HepG2 (cell line): ENCODE results near the gene BANP. TPM values are rescaled to one million over a fixed set of nuclear protein-coding genes. Genes with fewer than 3 reads are reported as not detected.

ENCODE experiments used
- ATF6 ChIP-seq: sonication (generic); formaldehyde crosslinking; conservative IDR thresholded peaks from 2 replicates; pipeline ENCODE4 v1.4.0; 2020; ENCODE audit warnings: missing genetic modification reagents
- ATRX ChIP-seq: sonication (generic); formaldehyde crosslinking; IDR thresholded peaks from 2 replicates; pipeline ENCODE4 v1.4.0; 2020; ENCODE audit warnings: missing genetic modification reagents, borderline replicate concordance
- HOXA7 ChIP-seq: sonication (generic); formaldehyde crosslinking; IDR thresholded peaks from 2 replicates; pipeline ENCODE4 v1.8.1; 2022; ENCODE audit warnings: mild to moderate bottlenecking, missing genetic modification reagents, moderate library complexity
- IRF2 ChIP-seq: IDR thresholded peaks from 2 replicates; pipeline ENCODE4 v1.6.1; 2018; ENCODE audit warnings: missing genetic modification reagents, missing compliant biosample characterization
- MEF2D ChIP-seq: sonication (generic); formaldehyde crosslinking; IDR thresholded peaks from 2 replicates; pipeline ENCODE4 v1.5.1; 2020; ENCODE audit warnings: mild to moderate bottlenecking, missing genetic modification reagents
- MEIS2 ChIP-seq: sonication (generic); formaldehyde crosslinking; IDR thresholded peaks from 2 replicates; pipeline ENCODE4 v1.9.0; 2021; ENCODE audit warnings: mild to moderate bottlenecking, missing genetic modification reagents
- MTA1 ChIP-seq: sonication (generic); formaldehyde crosslinking; IDR thresholded peaks from 2 replicates; pipeline ENCODE4 v1.4.0; 2020; ENCODE audit warnings: missing genetic modification reagents, mild to moderate bottlenecking, borderline replicate concordance
- NFE2L2 ChIP-seq: fragments of 150-350 bp; IDR thresholded peaks from 2 replicates; pipeline ENCODE4 v1.6.1; 2014; ENCODE audit warnings: low read length
- NFKB2 ChIP-seq: sonication (generic); formaldehyde crosslinking; IDR thresholded peaks from 2 replicates; pipeline ENCODE4 v1.4.0; 2020; ENCODE audit warnings: missing genetic modification reagents, borderline replicate concordance
- PLSCR1 ChIP-seq: sonication (generic); formaldehyde crosslinking; IDR thresholded peaks from 2 replicates; pipeline ENCODE4 v1.5.0; 2020; ENCODE audit warnings: missing genetic modification reagents, mild to moderate bottlenecking, borderline replicate concordance
- PRPF4 ChIP-seq: fragments of 200-400 bp; formaldehyde crosslinking; IDR thresholded peaks from 2 replicates; pipeline ENCODE4 v1.6.1; 2016; ENCODE audit warnings: low read length, low read depth; ENCODE audit not compliant: poor library complexity, severe bottlenecking
- RAD21 ChIP-seq: fragments of 450-650 bp; formaldehyde crosslinking; IDR thresholded peaks from 2 replicates; pipeline ENCODE4 v1.5.0; 2020; ENCODE audit warnings: mild to moderate bottlenecking
- SMARCC2 ChIP-seq: fragments of 450-650 bp; IDR thresholded peaks from 2 replicates; pipeline ENCODE4 v1.6.1; 2017; ENCODE audit warnings: antibody characterized with exemption, mild to moderate bottlenecking
- TAF1 ChIP-seq: sonication (generic); formaldehyde crosslinking; IDR thresholded peaks from 2 replicates; pipeline ENCODE4 v1.4.0; 2020; ENCODE audit warnings: missing genetic modification reagents
- THAP7 ChIP-seq: sonication (generic); formaldehyde crosslinking; IDR thresholded peaks from 2 replicates; pipeline ENCODE4 v1.8.1; 2023; ENCODE audit warnings: mild to moderate bottlenecking, missing genetic modification reagents
- ZFYVE20 ChIP-seq: sonication (generic); formaldehyde crosslinking; IDR thresholded peaks from 2 replicates; pipeline ENCODE4 v1.8.0; 2023; ENCODE audit warnings: low read depth, mild to moderate bottlenecking, moderate library complexity, missing genetic modification reagents, borderline replicate concordance
- ZNF101 ChIP-seq: sonication (generic); formaldehyde crosslinking; IDR thresholded peaks from 2 replicates; pipeline ENCODE4 v1.4.0; 2020; ENCODE audit warnings: mild to moderate bottlenecking, low read depth, missing genetic modification reagents, borderline replicate concordance
- ZNF34 ChIP-seq: sonication (generic); formaldehyde crosslinking; IDR thresholded peaks from 2 replicates; pipeline ENCODE4 v1.4.0; 2020; ENCODE audit warnings: mild to moderate bottlenecking, missing genetic modification reagents, borderline replicate concordance
- ZNF382 ChIP-seq: sonication (generic); formaldehyde crosslinking; IDR thresholded peaks from 2 replicates; pipeline ENCODE4 v1.5.0; 2020; ENCODE audit warnings: missing genetic modification reagents, mild to moderate bottlenecking, borderline replicate concordance
- ZNF446 ChIP-seq: sonication (generic); formaldehyde crosslinking; IDR thresholded peaks from 2 replicates; pipeline ENCODE4 v1.5.0; 2020; ENCODE audit warnings: mild to moderate bottlenecking, missing genetic modification reagents
- ZNF556 ChIP-seq: sonication (generic); formaldehyde crosslinking; IDR thresholded peaks from 2 replicates; pipeline ENCODE4 v1.4.0; 2020; ENCODE audit warnings: mild to moderate bottlenecking, missing genetic modification reagents, borderline replicate concordance
- ZNF639 ChIP-seq: conservative IDR thresholded peaks from 2 replicates; pipeline ENCODE4 v1.6.1; 2018; ENCODE audit warnings: missing genetic modification reagents
- ZNF670 ChIP-seq: sonication (generic); formaldehyde crosslinking; IDR thresholded peaks from 2 replicates; pipeline ENCODE4 v1.8.0; 2022; ENCODE audit warnings: mild to moderate bottlenecking, missing genetic modification reagents, borderline replicate concordance
- ZNF775 ChIP-seq: sonication (generic); formaldehyde crosslinking; IDR thresholded peaks from 2 replicates; pipeline ENCODE4 v1.4.0; 2020; ENCODE audit warnings: missing genetic modification reagents, mild to moderate bottlenecking, moderate library complexity, borderline replicate concordance
- polyA plus RNA-seq, 8 experiments: library from polyadenylated mRNA; depleted of rRNA in 3 of 8; stranded (reverse) in 7 of 8; unstranded in 1 of 8; fragments of >200 nt; fragmentation: Illumina TruSeq in 4 of 8; extraction: Trizol in 4 of 8; gene quantifications; 2 replicates each; pipeline versions ENCODE4 v1.2.1 to v1.2.3, GENCODE V29; 2011 to 2016; ENCODE audit warnings: low read depth in 4 of 8, missing spikeins in 1 of 8, mixed read lengths in 1 of 8; ENCODE audit not compliant: insufficient read depth in 1 of 8
- total RNA-seq, 5 experiments: library from RNA; depleted of rRNA; stranded (reverse); fragments of >200 nt; fragmentation: Illumina TruSeq; extraction: Trizol; gene quantifications; 2 replicates each; pipeline ENCODE4 v1.2.3, GENCODE V29; 2016; ENCODE audit warnings: low read depth in 1 of 5

Gene BANP
- total and polyA plus RNA-seq, 2 of the 13 experiments (the other 11 are each of a cell fraction or from before 2014, with no cell fraction given): 20.2 to 23.8 TPM

- TF ChIP-seq MEIS2 (CRISPR knock-in tag): peak; percentile 81
- TF ChIP-seq NFE2L2: no peak
- TF ChIP-seq ZNF639 (CRISPR knock-in tag): peak; percentile 85
- TF ChIP-seq ZNF556 (CRISPR knock-in tag): 0 out of 2 replicates have a peak, but pooled peaks have one; percentile 66
- TF ChIP-seq TAF1 (CRISPR knock-in tag): peak; percentile 86
- no peak for TF ChIP-seq THAP7 (CRISPR knock-in tag)
- no peak for TF ChIP-seq ATF6
- TF ChIP-seq ZNF101 (CRISPR knock-in tag): peak; percentile 63; the same call in 1 of the 2 replicates
- TF ChIP-seq ATRX (CRISPR knock-in tag): no peak
- no peak for TF ChIP-seq SMARCC2
- no peak for TF ChIP-seq ZFYVE20
- TF ChIP-seq MEF2D (CRISPR knock-in tag): peak; percentile 93
- peak; percentile 84; the same call in 1 of the 2 replicates for TF ChIP-seq NFKB2
- no peak for TF ChIP-seq ZNF446
- TF ChIP-seq ZNF775 (CRISPR knock-in tag): no peak
- TF ChIP-seq ZNF382 (CRISPR knock-in tag): no peak
- TF ChIP-seq RAD21 (CRISPR knock-in tag): 0 out of 2 replicates have a peak, but pooled peaks have one; percentile 35
- peak; percentile 97; the same call in 1 of the 2 replicates for TF ChIP-seq MTA1 (CRISPR knock-in tag)
- no peak for TF ChIP-seq PRPF4
- peak; percentile 100 for TF ChIP-seq ZNF670 (CRISPR knock-in tag)
- no peak for TF ChIP-seq HOXA7 (CRISPR knock-in tag)
- TF ChIP-seq IRF2 (CRISPR knock-in tag): peak; percentile 94
- no peak for TF ChIP-seq ZNF34
- no peak for TF ChIP-seq PLSCR1 (CRISPR knock-in tag)
Measured at GRCh38 chr16:87936375-87937230, 14.6 kb upstream of the BANP start, which contains the start of gene CA5A (continued).
